ENCODE results near the gene QRICH2.
A peak's percentile ranks its signal among the peaks of the same experiment; 100 is the strongest.
"Not testable (repeated sequence)": the region's sequence is repeated elsewhere in the genome, so short reads cannot be mapped to it uniquely, and the experiment has no call there.

Gene QRICH2

GRCh38 chr17:76265624-76266243, 42.3 kb downstream of the QRICH2 start:
- peak; percentile 70 for DNase-seq

GRCh38 chr17:76264755-76265623, 43.1 kb downstream of the QRICH2 start, which contains the start of gene UBALD2:
Gene UBALD2 (plus strand): TSS chr17:76265348. CDS start chr17:76265506, 158 bp downstream.
- peak; percentile 99 for DNase-seq

- no peak for DNase-seq
Observed at GRCh38 chr17:76264425-76264754, 43.7 kb downstream of the QRICH2 start.

GRCh38 chr17:76263896-76264295, 44.2 kb downstream of the QRICH2 start:
- no peak for DNase-seq

GRCh38 chr17:76262732-76263344, 45.2 kb downstream of the QRICH2 start:
- peak; percentile 48 for DNase-seq

GRCh38 chr17:76261421-76262215, 46.5 kb downstream of the QRICH2 start:
- DNase-seq: no peak

GRCh38 chr17:76260669-76261068, 47.4 kb downstream of the QRICH2 start:
- no peak for DNase-seq

- DNase-seq: no peak
Observed at GRCh38 chr17:76260220-76260619, 47.9 kb downstream of the QRICH2 start.

GRCh38 chr17:76256430-76257050, 51.5 kb downstream of the QRICH2 start:
- DNase-seq: peak; percentile 75

- DNase-seq: no peak
Observed at GRCh38 chr17:76255801-76256429, 52.2 kb downstream of the QRICH2 start.

GRCh38 chr17:76254275-76254674, 53.8 kb downstream of the QRICH2 start:
- DNase-seq: no peak

- DNase-seq: no peak
Observed at GRCh38 chr17:76253841-76254240, 54.2 kb downstream of the QRICH2 start.

GRCh38 chr17:76252967-76253766, 54.9 kb downstream of the QRICH2 start:
- not testable (repeated sequence) for DNase-seq

GRCh38 chr17:76252040-76252954, 55.8 kb downstream of the QRICH2 start:
- DNase-seq: peak; percentile 57

GRCh38 chr17:76251478-76252039, 56.5 kb downstream of the QRICH2 start:
- no peak for DNase-seq

GRCh38 chr17:76250141-76250540, 57.9 kb downstream of the QRICH2 start:
- no peak for DNase-seq

GRCh38 chr17:76248013-76248782, 59.9 kb downstream of the QRICH2 start:
- DNase-seq: peak; percentile 20

GRCh38 chr17:76247304-76247703, 60.8 kb downstream of the QRICH2 start:
- DNase-seq: no peak
